GM13977 (cell line): ENCODE results near the gene CKAP4.

Source experiments
- DNase-seq: peaks from one replicate; pipeline ENCODE4 v3.0.0; 2012; ENCODE audit warnings: low spot score
- in situ Hi-C: fragments of 300-500 bp; cut with MboI; formaldehyde crosslinking; loops from one replicate; pipeline ENCODE4 v1.12.0; 2022; ENCODE audit warnings: low sequenced_read_pairs, low pct_unique_long_range_greater_than_20kb, mixed read lengths, inconsistent platforms; ENCODE audit not compliant: unreplicated experiment
- TF ChIP-seq, protein P1 (sequence below): IDR thresholded peaks from 2 replicates; pipeline ENCODE4 v1.5.1; 2012; ENCODE audit warnings: mild to moderate bottlenecking, control low read depth; ENCODE audit not compliant: insufficient read depth; ENCODE audit errors: extremely low read depth, missing control alignments

CKAP4 gene

DNA sequence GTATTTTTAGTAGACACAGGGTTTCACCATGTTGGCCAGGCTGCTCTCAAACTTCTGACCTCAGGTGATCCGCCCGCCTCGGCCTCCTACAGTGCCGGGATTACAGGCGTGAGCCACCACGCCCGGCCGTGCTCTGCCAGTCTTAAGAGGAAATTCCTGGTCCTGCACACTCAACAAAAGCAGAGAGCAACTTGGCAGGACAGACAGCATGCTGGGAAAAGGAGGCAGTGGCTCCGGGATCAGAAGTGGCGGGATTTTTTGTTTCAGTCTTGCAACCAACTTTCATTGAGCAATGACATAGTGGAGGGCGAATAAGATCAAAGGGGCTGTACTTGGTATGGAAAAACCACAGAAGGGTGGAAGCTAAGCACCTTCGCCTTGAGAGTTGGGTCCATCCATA is 2.1 kb downstream of the CKAP4 start:
- TF ChIP-seq, protein P1, sequence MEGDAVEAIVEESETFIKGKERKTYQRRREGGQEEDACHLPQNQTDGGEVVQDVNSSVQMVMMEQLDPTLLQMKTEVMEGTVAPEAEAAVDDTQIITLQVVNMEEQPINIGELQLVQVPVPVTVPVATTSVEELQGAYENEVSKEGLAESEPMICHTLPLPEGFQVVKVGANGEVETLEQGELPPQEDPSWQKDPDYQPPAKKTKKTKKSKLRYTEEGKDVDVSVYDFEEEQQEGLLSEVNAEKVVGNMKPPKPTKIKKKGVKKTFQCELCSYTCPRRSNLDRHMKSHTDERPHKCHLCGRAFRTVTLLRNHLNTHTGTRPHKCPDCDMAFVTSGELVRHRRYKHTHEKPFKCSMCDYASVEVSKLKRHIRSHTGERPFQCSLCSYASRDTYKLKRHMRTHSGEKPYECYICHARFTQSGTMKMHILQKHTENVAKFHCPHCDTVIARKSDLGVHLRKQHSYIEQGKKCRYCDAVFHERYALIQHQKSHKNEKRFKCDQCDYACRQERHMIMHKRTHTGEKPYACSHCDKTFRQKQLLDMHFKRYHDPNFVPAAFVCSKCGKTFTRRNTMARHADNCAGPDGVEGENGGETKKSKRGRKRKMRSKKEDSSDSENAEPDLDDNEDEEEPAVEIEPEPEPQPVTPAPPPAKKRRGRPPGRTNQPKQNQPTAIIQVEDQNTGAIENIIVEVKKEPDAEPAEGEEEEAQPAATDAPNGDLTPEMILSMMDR, result no peak
- no peak for DNase-seq
- in situ Hi-C loops, result no loop called here

DNA sequence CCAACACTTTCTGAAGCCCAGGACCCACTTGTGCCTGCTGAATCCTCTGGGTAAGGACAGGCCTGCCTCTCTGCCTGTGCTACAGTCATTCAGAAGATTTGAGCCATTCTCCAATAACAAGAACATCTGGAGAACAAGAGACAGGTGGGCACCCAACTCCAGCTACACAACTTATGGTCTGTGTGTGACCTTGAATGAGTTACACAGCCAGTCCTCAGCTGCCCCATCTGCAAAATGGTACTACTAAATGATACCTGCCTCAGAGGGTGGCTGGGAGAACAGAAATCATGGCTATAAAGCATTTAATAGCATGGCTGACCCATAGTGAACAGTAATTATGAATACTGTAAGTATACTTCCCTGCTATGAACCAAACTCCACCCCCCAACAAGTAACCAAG is 4.2 kb downstream of the CKAP4 start:
- in situ Hi-C loops, result no loop called here
- no peak for DNase-seq
- TF ChIP-seq, protein P1, result no peak

DNA sequence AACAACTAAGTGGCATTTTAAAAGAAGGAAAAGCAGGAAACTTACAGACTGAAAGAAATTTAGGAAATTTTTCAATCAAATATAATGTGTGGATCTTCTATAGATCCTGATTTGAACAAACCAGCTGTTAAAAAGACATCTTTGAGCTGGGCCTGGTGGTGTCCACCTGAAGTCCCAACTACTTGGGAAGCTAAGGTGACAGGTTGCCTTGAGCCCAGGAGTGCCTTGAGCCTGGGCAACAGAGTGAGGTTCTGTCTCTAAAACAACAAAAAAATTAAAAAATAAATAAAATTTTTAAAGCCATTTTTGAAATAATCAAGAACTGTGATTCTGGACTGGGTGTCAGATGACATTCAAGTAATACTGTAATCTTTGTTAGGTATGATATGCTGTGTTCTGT is 7.0 kb downstream of the CKAP4 start:
- in situ Hi-C loops, result no loop called here
- no peak for DNase-seq
- TF ChIP-seq, protein P1, result no peak

DNA sequence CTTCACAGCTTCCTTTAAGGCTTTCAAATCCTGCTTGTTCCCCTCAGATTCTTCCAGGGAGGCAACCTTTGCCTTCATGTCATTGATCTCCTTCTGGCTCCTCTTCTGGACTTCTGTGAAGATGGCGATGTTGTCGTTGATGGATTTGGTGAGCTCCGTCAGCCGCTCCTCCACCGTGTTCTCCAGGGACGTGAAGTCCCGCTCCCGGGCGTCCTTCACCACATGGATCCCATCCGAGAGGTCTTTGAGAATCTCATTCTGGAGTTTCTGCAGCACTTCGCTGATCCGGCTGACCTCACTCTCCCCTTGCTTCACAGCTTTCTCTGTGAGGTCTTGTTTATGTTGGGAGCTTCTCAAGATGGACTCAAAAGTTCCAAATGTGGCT is 7.9 kb downstream of the CKAP4 start:
- DNase-seq, result no peak
- in situ Hi-C loops, result no loop called here
- TF ChIP-seq, protein P1, result no peak

DNA sequence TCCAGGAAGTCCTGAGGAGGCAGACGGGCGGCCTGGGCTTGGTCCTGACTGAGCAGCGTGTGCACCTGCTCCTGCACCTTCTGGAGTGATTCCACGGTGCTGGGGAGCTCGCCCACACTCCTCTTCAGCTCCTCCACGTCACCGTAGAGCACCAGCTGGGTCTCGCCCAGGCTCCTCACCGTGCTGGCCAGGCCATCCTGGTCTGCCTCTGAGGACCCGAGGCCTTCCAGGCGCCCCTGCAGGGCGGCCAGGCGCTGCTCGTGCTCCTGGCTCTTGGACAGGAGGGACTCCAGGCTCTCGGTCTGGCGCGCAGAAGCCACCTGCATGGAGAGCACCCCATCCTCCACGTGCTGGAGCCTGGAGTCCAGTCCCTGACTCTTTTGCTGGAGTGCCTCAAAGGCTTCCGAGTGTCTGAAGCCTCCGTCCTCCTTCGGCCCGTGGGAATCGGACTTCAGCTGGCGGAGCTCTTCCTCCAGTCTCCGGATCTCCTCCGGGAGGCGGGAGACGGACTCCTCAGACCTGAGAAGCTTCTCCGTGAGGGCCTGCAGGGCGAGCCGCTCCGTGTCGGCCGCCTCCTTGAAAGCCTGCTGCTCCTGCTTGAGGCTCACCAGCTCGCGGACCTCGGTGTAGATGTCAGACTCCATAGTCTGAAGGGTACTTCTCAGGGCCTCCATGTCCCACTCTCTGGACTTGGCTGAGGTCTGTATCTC is 8.4 kb downstream of the CKAP4 start:
- in situ Hi-C loops, result no loop called here
- DNase-seq, result no peak
- TF ChIP-seq, protein P1, result no peak

DNA sequence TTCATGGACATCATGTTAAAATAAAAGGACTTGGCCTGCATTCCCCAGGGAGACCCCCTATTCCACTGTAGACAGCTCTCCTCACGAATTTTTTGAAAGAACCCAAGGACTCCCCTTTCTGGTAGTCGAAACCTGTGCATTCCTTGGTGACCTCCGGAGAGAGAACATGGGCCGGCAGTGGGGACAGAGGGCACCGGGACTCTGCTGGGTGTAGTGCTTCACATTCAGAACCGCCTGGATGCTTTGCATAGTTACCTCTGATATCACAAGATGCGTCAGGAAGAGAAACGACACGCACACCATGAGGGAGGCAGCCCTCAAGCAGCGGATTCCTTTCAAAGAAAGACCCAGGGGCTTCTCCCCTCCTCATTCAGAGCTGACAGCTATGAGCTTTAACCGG is 9.7 kb downstream of the CKAP4 start:
- in situ Hi-C loops, result no loop called here
- no peak for DNase-seq
- TF ChIP-seq, protein P1, result no peak
